ENCODE results near the gene PTPN5.
A peak's percentile ranks its signal among the peaks of the same experiment; 100 is the strongest.

The PTPN5 gene

DNA sequence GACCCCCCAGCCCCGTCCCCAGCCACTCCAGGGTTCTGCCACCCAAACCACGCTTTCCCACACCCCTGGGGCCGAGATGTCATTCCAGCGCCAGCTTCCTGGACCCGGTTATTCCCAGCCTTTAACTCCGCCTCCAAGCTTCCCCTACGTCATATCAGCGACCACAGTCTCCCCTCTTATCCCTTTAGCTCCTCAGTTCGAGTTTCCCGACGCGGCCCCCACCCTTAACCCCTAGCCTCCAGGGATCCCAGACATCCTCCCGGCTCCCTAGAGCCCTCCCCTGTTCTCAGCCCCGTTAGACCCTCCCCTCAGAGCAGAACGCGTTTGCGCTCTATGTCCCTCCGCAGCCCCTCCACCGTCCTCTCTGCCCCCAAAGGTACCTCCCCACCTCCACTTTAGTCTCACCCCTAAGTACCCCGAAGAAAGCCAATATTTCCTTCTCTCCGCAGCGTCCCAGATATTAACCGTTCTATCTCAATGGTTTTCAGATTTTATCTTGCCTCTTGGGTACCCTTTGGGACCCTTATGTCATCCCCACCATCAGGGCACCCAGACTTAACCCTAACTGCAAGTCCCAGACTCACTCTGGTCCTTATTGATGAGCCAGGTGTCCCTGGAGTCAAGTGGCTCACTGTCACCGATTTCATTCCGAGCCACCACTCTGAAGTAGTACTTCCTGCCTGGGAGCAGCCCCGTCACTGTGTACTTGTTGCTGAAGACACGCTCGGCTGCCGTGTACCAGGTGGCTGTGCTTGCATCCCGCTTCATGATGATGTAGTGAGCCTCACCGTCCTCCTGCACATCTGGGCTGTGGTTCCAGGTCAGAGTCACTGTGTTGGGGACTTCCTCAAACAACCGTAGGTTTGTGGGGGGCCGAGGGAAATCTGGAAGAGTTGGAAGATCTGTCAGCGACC lies 85.0 kb downstream of the PTPN5 start:
- ATAC-seq, result peak; percentile 88
- TF ChIP-seq TCF4 (CRISPR knock-in tag; IDR thresholded peaks at IDR 0.05; ENCODE audit: borderline replicate concordance) (no peak), BACH2 (CRISPR knock-in tag; IDR thresholded peaks at IDR 0.05; ENCODE audit: borderline replicate concordance) (no peak), ZNF565 (CRISPR knock-in tag; conservative IDR thresholded peaks at IDR 0.05; ENCODE audit: low read depth) (no peak), POU6F1 (CRISPR knock-in tag; IDR thresholded peaks at IDR 0.05; ENCODE audit: borderline replicate concordance, low read depth) (no peak), ZFP30 (CRISPR knock-in tag; IDR thresholded peaks at IDR 0.05) (no peak), TSHZ2 (CRISPR knock-in tag; IDR thresholded peaks at IDR 0.05) (no peak), ARNTL (CRISPR knock-in tag; IDR thresholded peaks at IDR 0.05; ENCODE audit: borderline replicate concordance, low read depth) (no peak), GLIS3 (CRISPR knock-in tag; IDR thresholded peaks at IDR 0.05) (no peak), ZNF8 (CRISPR knock-in tag; IDR thresholded peaks at IDR 0.05) (no peak), CSDC2 (CRISPR knock-in tag; IDR thresholded peaks at IDR 0.05) (no peak), ZC3H10 (CRISPR knock-in tag; IDR thresholded peaks at IDR 0.05) (no peak), TOX (CRISPR knock-in tag; IDR thresholded peaks at IDR 0.05; ENCODE audit: borderline replicate concordance) (no peak)
- TF ChIP-seq, protein P1, sequence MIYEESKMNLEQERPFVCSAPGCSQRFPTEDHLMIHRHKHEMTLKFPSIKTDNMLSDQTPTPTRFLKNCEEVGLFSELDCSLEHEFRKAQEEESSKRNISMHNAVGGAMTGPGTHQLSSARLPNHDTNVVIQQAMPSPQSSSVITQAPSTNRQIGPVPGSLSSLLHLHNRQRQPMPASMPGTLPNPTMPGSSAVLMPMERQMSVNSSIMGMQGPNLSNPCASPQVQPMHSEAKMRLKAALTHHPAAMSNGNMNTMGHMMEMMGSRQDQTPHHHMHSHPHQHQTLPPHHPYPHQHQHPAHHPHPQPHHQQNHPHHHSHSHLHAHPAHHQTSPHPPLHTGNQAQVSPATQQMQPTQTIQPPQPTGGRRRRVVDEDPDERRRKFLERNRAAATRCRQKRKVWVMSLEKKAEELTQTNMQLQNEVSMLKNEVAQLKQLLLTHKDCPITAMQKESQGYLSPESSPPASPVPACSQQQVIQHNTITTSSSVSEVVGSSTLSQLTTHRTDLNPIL (CRISPR knock-in tag; IDR thresholded peaks at IDR 0.05; ENCODE audit: low read depth), result no peak

DNA sequence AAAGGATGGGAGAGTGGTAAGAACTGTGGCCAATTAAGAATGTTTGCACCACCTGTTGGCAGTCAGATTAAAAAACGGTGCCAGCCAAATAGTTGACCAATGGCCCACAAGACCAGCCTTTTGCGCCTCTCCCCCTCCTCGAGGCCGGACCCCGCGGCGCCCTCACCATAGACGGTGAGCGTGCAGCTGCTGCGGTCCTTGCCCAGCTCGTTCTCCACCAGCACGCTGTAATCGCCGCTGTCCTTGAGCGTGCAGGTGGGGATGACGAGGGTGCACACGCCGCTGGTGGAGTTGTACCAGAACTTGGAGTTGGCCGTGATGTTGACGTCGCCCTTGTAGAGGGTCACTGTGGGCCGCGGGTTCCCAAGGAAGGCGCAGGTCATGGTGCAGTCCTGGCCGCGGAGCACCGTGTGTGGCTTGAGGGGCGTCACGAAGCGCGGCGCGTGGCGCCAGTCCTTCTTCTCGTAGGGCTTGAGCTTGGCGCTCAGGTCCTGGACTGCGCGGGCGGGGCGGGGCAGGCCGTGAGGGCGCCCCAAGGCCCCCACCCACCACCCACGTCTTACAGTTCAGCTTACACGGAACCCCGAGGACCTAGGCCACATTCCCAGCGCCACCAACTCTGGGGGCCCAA lies 85.8 kb downstream of the PTPN5 start:
- ATAC-seq, result peak; percentile 71
- TF ChIP-seq, protein P2, sequence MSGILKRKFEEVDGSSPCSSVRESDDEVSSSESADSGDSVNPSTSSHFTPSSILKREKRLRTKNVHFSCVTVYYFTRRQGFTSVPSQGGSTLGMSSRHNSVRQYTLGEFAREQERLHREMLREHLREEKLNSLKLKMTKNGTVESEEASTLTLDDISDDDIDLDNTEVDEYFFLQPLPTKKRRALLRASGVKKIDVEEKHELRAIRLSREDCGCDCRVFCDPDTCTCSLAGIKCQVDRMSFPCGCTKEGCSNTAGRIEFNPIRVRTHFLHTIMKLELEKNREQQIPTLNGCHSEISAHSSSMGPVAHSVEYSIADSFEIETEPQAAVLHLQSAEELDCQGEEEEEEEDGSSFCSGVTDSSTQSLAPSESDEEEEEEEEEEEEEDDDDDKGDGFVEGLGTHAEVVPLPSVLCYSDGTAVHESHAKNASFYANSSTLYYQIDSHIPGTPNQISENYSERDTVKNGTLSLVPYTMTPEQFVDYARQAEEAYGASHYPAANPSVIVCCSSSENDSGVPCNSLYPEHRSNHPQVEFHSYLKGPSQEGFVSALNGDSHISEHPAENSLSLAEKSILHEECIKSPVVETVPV (CRISPR knock-in tag; IDR thresholded peaks at IDR 0.05), result no peak
- TF ChIP-seq POU6F1 (CRISPR knock-in tag; IDR thresholded peaks at IDR 0.05; ENCODE audit: borderline replicate concordance, low read depth), result no peak
- no peak for TF ChIP-seq GLIS3 (CRISPR knock-in tag; IDR thresholded peaks at IDR 0.05)
- no peak for TF ChIP-seq ISL1 (CRISPR knock-in tag; IDR thresholded peaks at IDR 0.05)
- no peak for TF ChIP-seq TOX (CRISPR knock-in tag; IDR thresholded peaks at IDR 0.05; ENCODE audit: borderline replicate concordance)
- TF ChIP-seq TCF4 (CRISPR knock-in tag; IDR thresholded peaks at IDR 0.05; ENCODE audit: borderline replicate concordance), result no peak
- no peak for TF ChIP-seq CSDC2 (CRISPR knock-in tag; IDR thresholded peaks at IDR 0.05)
- TF ChIP-seq, protein P1 (CRISPR knock-in tag; IDR thresholded peaks at IDR 0.05; ENCODE audit: low read depth), result no peak
- TF ChIP-seq, protein P3, sequence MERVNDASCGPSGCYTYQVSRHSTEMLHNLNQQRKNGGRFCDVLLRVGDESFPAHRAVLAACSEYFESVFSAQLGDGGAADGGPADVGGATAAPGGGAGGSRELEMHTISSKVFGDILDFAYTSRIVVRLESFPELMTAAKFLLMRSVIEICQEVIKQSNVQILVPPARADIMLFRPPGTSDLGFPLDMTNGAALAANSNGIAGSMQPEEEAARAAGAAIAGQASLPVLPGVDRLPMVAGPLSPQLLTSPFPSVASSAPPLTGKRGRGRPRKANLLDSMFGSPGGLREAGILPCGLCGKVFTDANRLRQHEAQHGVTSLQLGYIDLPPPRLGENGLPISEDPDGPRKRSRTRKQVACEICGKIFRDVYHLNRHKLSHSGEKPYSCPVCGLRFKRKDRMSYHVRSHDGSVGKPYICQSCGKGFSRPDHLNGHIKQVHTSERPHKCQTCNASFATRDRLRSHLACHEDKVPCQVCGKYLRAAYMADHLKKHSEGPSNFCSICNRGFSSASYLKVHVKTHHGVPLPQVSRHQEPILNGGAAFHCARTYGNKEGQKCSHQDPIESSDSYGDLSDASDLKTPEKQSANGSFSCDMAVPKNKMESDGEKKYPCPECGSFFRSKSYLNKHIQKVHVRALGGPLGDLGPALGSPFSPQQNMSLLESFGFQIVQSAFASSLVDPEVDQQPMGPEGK (CRISPR knock-in tag; IDR thresholded peaks at IDR 0.05; ENCODE audit: borderline replicate concordance), result no peak
- no peak for TF ChIP-seq SNAI2 (CRISPR knock-in tag; IDR thresholded peaks at IDR 0.05)
- TF ChIP-seq RARB (CRISPR knock-in tag; IDR thresholded peaks at IDR 0.05), result no peak
- no peak for TF ChIP-seq TSHZ2 (CRISPR knock-in tag; IDR thresholded peaks at IDR 0.05)

Data from SK-N-SH treated with all-trans-retinoic acid at 6 μM for 48 hours (cell line).